HG02759 (cell line): Measurements from ENCODE around the gene JAML.

Source experiments
- ATAC-seq: cut with Tn5 transposase; IDR thresholded peaks from one replicate; pipeline ENCODE4 v1.9.1; 2021; ENCODE audit warnings: mild to moderate bottlenecking, moderate library complexity; ENCODE audit not compliant: unreplicated experiment

JAML gene

GRCh38 chr11:118149493-118149892 is 75.3 kb downstream of the JAML start:
- ATAC-seq: no peak

GRCh38 chr11:118148856-118149255 is 76.0 kb downstream of the JAML start:
- ATAC-seq: no peak

GRCh38 chr11:118148240-118148639 is 76.6 kb downstream of the JAML start:
- no peak for ATAC-seq

GRCh38 chr11:118147502-118147901 is 77.3 kb downstream of the JAML start:
- no peak for ATAC-seq

GRCh38 chr11:118146554-118146953 is 78.3 kb downstream of the JAML start:
- no peak for ATAC-seq

- ATAC-seq: peak; percentile 90
Measured at GRCh38 chr11:118145285-118146227, 79.3 kb downstream of the JAML start.

- ATAC-seq: no peak
Measured at GRCh38 chr11:118144301-118145268, 80.2 kb downstream of the JAML start.
